GM19240 (cell line): ENCODE measurements around the gene CELF4.

Experiments
- DNase-seq: peaks from one replicate; pipeline ENCODE4 v3.0.0; 2011; ENCODE audit warnings: low spot score; ENCODE audit not compliant: insufficient read length

CELF4 gene

GRCh38 chr18:37565101-37565976, at the start of gene CELF4:
CELF4 (minus strand) TSS chr18:37565798.
- no peak for DNase-seq

- DNase-seq = no peak
Observed at GRCh38 chr18:37613253-37613565, 47.6 kb upstream of the CELF4 start.

GRCh38 chr18:37612524-37613252, 47.1 kb upstream of the CELF4 start:
- DNase-seq = no peak

- DNase-seq = no peak
Observed at GRCh38 chr18:37611614-37612279, 46.1 kb upstream of the CELF4 start.

GRCh38 chr18:37608876-37609275, 43.3 kb upstream of the CELF4 start:
- DNase-seq = no peak

GRCh38 chr18:37607281-37607680, 41.7 kb upstream of the CELF4 start:
- no peak for DNase-seq

GRCh38 chr18:37604032-37604431, 38.4 kb upstream of the CELF4 start:
- no peak for DNase-seq

GRCh38 chr18:37598966-37599896, 33.6 kb upstream of the CELF4 start:
- no peak for DNase-seq

- DNase-seq = no peak
Observed at GRCh38 chr18:37598396-37598795, 32.8 kb upstream of the CELF4 start.

- no peak for DNase-seq
Observed at GRCh38 chr18:37590346-37590745, 24.7 kb upstream of the CELF4 start.

- DNase-seq = no peak
Observed at GRCh38 chr18:37588289-37588688, 22.7 kb upstream of the CELF4 start.

GRCh38 chr18:37586656-37587225, 21.1 kb upstream of the CELF4 start:
- no peak for DNase-seq

GRCh38 chr18:37584952-37585695, 19.5 kb upstream of the CELF4 start:
- DNase-seq = no peak

GRCh38 chr18:37584217-37584616, 18.6 kb upstream of the CELF4 start:
- no peak for DNase-seq

- no peak for DNase-seq
Observed at GRCh38 chr18:37582261-37582660, 16.7 kb upstream of the CELF4 start.

- DNase-seq = no peak
Observed at GRCh38 chr18:37578886-37579513, 13.4 kb upstream of the CELF4 start.

GRCh38 chr18:37578182-37578678, 12.6 kb upstream of the CELF4 start:
- DNase-seq = no peak

GRCh38 chr18:37577051-37577611, 11.5 kb upstream of the CELF4 start:
- no peak for DNase-seq

- DNase-seq = no peak
Observed at GRCh38 chr18:37575646-37576045, 10.0 kb upstream of the CELF4 start.
